Spinal cord (tissue), 10 donors: ENCODE data around the gene IGF2R. TPM values are rescaled to one million over a fixed set of nuclear protein-coding genes. Genes with fewer than 3 reads are reported as not detected.
"Not testable (repeated sequence)": the region's sequence is repeated elsewhere in the genome, so short reads cannot be mapped to it uniquely, and the experiment has no call there.

ENCODE experiments used
- DNase-seq, 6 donors: peaks; one replicate each; pipeline versions ENCODE4 v3.0.0 to v3.0.0-alpha.2; 2013 to 2015; ENCODE audit warnings: low spot score in 6 of 6, low read depth in 4 of 6
- H3K27ac ChIP-seq: one replicate; pipeline ENCODE4 v1.5.1; 2013; ENCODE audit warnings: low read depth, low read length, control low read depth
- H3K27me3 ChIP-seq: one replicate; pipeline ENCODE4 v1.6.1; 2013; ENCODE audit warnings: low read length; ENCODE audit not compliant: control insufficient read depth, insufficient read depth
- H3K36me3 ChIP-seq: one replicate; pipeline ENCODE4 v1.6.1; 2013; ENCODE audit warnings: low read length; ENCODE audit not compliant: control insufficient read depth, insufficient read depth
- H3K4me1 ChIP-seq: one replicate; pipeline ENCODE4 v1.6.1; 2013; ENCODE audit warnings: low read length; ENCODE audit not compliant: control insufficient read depth, insufficient read depth
- H3K4me3 ChIP-seq: one replicate; pipeline ENCODE4 v1.5.1; 2013; ENCODE audit warnings: low read depth, low read length, control low read depth
- H3K9me3 ChIP-seq: one replicate; pipeline ENCODE4 v1.6.1; 2013; ENCODE audit warnings: low read length; ENCODE audit not compliant: control insufficient read depth, insufficient read depth
- WGBS: methylation state at CpG from one replicate; pipeline ENCODE4 v1.1.5; 2013; ENCODE audit warnings: missing lambda C conversion rate; ENCODE audit not compliant: insufficient coverage; 5-methylcytosine and 5-hydroxymethylcytosine counted together
- polyA plus RNA-seq, 2 donors: library from polyadenylated mRNA; unstranded; fragments of 120-200 nt; gene quantifications; one replicate each; pipeline ENCODE4 v1.2.1, GENCODE V29; 2013; ENCODE audit not compliant: insufficient read length in 2 of 2
- total RNA-seq, 2 donors: library from RNA; depleted of rRNA in 1 of 2; stranded (reverse); fragments of 120-200 nt in 1 of 2; fragments of >200 nt in 1 of 2; gene quantifications; one replicate each; pipeline versions ENCODE4 v1.2.3 to v1.2.4, GENCODE V29; 2013 to 2014
- donor health status: healthy.

IGF2R gene
- total and polyA plus RNA-seq, 4 donors, result 23.8 to 53.0 (median 31.1) TPM

- peaks cover 19% of the 10 kb centered on the region for H3K36me3 ChIP-seq
- H3K9me3 ChIP-seq, H3K27me3 ChIP-seq, H3K4me1 ChIP-seq, DNase-seq, H3K4me3 ChIP-seq, H3K27ac ChIP-seq: not testable (repeated sequence)
- WGBS, result 96% methylated on average over 18 of the region's 29 CpGs
Observed at GRCh38 chr6:160114536-160114935, 145.7 kb downstream of the IGF2R start.

- Histone ChIP-seq H3K4me1 (no peaks in the 10 kb centered on the region), H3K27ac (no peak overlapping the region), H3K27me3 (no peaks in the 10 kb centered on the region), H3K4me3 (no peak overlapping the region), H3K9me3 (no peaks in the 10 kb centered on the region), H3K36me3 (peaks cover 17% of the 10 kb centered on the region)
- 88% methylated on average over 3 of the region's 3 CpGs for WGBS
- no peak for DNase-seq
Observed at GRCh38 chr6:160115421-160115820, 146.5 kb downstream of the IGF2R start.

DNA sequence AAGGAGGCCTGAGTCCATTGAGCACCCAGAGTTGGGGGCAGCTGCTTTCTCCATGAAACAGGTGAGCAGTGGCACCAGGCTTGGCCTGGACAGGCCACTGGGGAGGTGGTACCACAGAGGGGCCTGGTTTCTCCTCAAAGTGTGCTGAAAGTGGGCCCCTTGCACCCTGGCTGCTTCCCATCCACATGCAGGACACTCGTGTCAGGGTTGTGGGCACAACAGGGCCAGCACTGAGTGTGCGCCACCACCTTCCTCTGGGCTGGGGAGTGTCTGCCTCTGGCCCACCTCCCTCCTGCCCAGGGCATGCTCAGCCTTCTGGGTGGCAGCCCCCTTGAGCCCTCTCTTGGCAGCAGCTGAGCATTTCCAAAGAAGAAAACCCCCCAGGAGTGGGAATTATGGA is 147.5 kb downstream of the IGF2R start:
- WGBS, result 100% methylated on average over 2 of the region's 2 CpGs
- Histone ChIP-seq H3K4me1 (no peaks in the 10 kb centered on the region), H3K4me3 (no peak overlapping the region), H3K36me3 (peaks cover 17% of the 10 kb centered on the region), H3K27me3 (no peaks in the 10 kb centered on the region), H3K9me3 (no peaks in the 10 kb centered on the region), H3K27ac (no peak overlapping the region)
- no peak for DNase-seq

- 98% methylated on average over 6 of the region's 6 CpGs for WGBS
- Histone ChIP-seq H3K27ac (no peak overlapping the region), H3K4me3 (no peak overlapping the region), H3K4me1 (no peaks in the 10 kb centered on the region), H3K36me3 (peaks cover 21% of the 10 kb centered on the region), H3K27me3 (no peaks in the 10 kb centered on the region), H3K9me3 (no peaks in the 10 kb centered on the region)
- DNase-seq, result no peak
Observed at GRCh38 chr6:160117137-160117536, 148.3 kb downstream of the IGF2R start.

DNA sequence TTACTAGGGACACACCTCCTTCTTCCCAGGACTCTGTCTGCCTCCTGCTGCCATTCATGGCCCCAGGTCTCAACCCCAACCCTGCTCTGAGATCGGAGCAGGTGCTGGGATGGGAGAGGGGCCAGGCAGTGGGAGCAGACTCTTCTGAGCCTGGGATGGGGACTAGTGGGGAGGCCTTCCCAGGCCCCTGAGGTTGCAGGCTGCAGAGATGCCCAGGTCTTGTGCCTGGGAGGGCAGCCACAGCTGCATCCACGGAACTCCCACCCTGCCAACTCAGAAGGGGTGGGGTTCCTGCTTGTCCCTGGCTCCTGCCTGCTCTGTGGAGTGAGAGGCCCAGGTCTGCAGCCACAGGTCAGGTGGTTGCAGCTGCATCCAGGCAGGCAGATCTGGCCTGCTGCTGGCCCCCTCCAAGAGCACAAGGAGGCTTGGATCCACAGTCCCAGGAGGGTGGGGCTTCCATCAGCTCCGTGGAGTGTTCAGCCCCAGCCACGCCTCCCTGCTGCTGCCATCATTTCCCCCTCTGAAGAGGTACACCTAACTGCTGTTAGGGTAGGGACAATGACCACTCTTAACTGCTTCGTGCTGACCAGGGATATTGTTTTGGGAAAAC is 149.8 kb downstream of the IGF2R start:
- 86% methylated on average over 4 of the region's 5 CpGs for WGBS
- H3K27ac ChIP-seq, result no peak overlapping the region
- H3K4me3 ChIP-seq, result no peak overlapping the region
- no peaks in the 10 kb centered on the region for H3K27me3 ChIP-seq
- DNase-seq, result no peak
- H3K36me3 ChIP-seq, result peaks cover 21% of the 10 kb centered on the region
- H3K4me1 ChIP-seq, result no peaks in the 10 kb centered on the region
- no peaks in the 10 kb centered on the region for H3K9me3 ChIP-seq

DNA sequence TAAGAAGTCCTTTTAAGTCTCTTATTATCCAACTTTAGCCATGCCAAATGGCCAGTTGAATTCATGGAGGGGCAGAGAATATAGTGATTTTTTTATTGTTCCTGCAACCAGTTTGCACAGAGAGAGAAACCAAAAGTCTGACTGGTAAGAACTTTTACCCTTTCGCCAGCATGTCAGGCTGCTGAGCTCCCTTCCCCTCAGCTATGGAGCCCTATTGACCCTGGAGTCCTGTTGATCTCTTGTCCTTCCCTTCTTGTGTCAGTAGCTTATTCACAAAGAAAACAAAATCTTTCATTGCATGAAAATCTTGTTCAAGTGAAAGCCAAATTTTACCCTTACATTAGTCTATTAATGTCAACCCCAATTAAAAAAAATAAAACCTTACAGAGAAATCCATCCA is 151.2 kb downstream of the IGF2R start:
- Histone ChIP-seq H3K36me3 (peaks cover 21% of the 10 kb centered on the region), H3K4me3 (no peak overlapping the region), H3K4me1 (no peaks in the 10 kb centered on the region), H3K9me3 (no peaks in the 10 kb centered on the region), H3K27ac (no peak overlapping the region), H3K27me3 (no peaks in the 10 kb centered on the region)
- no peak for DNase-seq
- 80% methylated on average over 1 of the region's 1 CpG for WGBS

DNA sequence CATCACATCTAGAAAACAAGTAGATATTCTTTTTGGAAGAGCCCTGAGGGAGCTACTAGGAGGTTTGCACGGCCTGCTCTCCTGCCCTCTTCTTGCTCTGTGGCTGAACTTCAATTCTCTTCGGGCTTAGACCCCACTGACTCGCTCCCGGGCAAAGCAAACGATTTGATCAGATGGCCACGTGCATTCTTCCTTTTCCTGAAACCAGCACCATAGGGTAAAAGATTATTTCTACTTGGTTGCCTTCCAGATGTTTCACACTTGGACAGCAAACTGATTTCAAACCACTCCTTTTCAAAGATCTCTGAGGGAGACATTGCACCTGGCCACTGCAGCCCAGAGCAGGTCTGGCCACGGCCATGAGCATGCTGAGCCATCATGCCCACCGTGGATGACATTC is 152.7 kb downstream of the IGF2R start, which contains the start of gene SLC22A1:
Gene SLC22A1, plus strand, starts transcription at position 258 of the 400 bp plus-strand sequence. Its CDS starts 121 bp downstream, at position 379.
- DNase-seq, result no peak
- 80% methylated on average over 8 of the region's 8 CpGs for WGBS
- H3K4me3 ChIP-seq, result no peak within 1 kb of the TSS
- H3K27ac ChIP-seq, result no peak within 1 kb of the TSS
- H3K4me1 ChIP-seq, result no peaks in the 10 kb centered on the region
- H3K27me3 ChIP-seq, result no peaks in the 10 kb centered on the region
- no peaks in the 10 kb centered on the region for H3K9me3 ChIP-seq
- H3K36me3 ChIP-seq, result peaks cover 13% of the 10 kb centered on the region

DNA sequence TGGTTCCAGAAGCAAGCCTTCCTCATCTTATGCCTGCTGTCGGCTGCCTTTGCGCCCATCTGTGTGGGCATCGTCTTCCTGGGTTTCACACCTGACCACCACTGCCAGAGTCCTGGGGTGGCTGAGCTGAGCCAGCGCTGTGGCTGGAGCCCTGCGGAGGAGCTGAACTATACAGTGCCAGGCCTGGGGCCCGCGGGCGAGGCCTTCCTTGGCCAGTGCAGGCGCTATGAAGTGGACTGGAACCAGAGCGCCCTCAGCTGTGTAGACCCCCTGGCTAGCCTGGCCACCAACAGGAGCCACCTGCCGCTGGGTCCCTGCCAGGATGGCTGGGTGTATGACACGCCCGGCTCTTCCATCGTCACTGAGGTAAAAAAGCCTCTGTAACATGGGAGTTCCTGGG is 153.1 kb downstream of the IGF2R start:
- no peaks in the 10 kb centered on the region for H3K4me1 ChIP-seq
- no peaks in the 10 kb centered on the region for H3K27me3 ChIP-seq
- H3K36me3 ChIP-seq, result peaks cover 12% of the 10 kb centered on the region
- H3K27ac ChIP-seq, result no peak overlapping the region
- no peaks in the 10 kb centered on the region for H3K9me3 ChIP-seq
- 92% methylated on average over 14 of the region's 14 CpGs for WGBS
- DNase-seq, result no peak
- H3K4me3 ChIP-seq, result no peak overlapping the region

GRCh38 chr6:160122744-160123143 is 153.9 kb downstream of the IGF2R start:
- H3K4me3 ChIP-seq, result no peak overlapping the region
- H3K36me3 ChIP-seq, result peaks cover 9% of the 10 kb centered on the region
- H3K27me3 ChIP-seq, result no peaks in the 10 kb centered on the region
- no peak for DNase-seq
- no peaks in the 10 kb centered on the region for H3K9me3 ChIP-seq
- no CpG with 5 or more reads among the region's 5 CpGs for WGBS
- no peak overlapping the region for H3K27ac ChIP-seq
- H3K4me1 ChIP-seq, result no peaks in the 10 kb centered on the region

DNA sequence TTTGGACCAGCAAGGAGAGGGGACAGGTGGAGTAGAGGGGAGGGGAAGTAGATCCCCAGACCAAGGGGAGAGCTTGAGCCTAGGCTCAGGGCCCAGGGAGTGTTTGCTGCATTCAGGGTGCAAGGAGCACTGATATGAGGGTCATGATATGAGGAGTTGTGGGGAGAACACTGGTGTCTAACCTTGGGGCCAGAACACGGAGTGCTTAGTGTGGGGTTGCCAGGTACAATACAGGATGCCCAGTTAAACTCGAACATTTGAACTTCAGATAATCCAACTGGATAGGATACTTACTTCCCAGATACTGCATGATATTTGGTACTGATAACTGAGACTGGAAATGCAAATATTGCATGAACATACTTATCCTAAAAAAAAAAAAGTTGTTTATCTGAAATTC is 155.1 kb downstream of the IGF2R start:
- Histone ChIP-seq H3K9me3 (no peaks in the 10 kb centered on the region), H3K4me3 (no peak overlapping the region), H3K4me1 (no peaks in the 10 kb centered on the region), H3K27ac (no peak overlapping the region), H3K36me3 (peaks cover 4% of the 10 kb centered on the region), H3K27me3 (no peaks in the 10 kb centered on the region)
- WGBS, result no CpG with 5 or more reads among the region's 2 CpGs
- DNase-seq, result no peak
